ENCODE measurements around the gene NEMP1.
"Not testable (repeated sequence)": the region's sequence is repeated elsewhere in the genome, so short reads cannot be mapped to it uniquely, and the experiment has no call there.

Gene NEMP1

GRCh38 chr12:57090924-57091637 is 12.5 kb upstream of the NEMP1 start:
- DNase-seq (ENCODE audit: low read depth), result no peak

GRCh38 chr12:57090490-57090889 is 11.9 kb upstream of the NEMP1 start:
- no peak for DNase-seq (ENCODE audit: low read depth)

- DNase-seq (ENCODE audit: low read depth), result no peak
These were observed 11.0 kb upstream of the NEMP1 start for GRCh38 chr12:57089271-57090245.

GRCh38 chr12:57088354-57089270 is 10.0 kb upstream of the NEMP1 start, which contains the start of gene NAB2:
NAB2 (plus strand) TSS chr12:57089114; CDS start chr12:57089272, 158 bp downstream.
- DNase-seq (ENCODE audit: low read depth), result peak; percentile 81

- DNase-seq (ENCODE audit: low read depth), result peak; percentile 74
These were observed 9.2 kb upstream of the NEMP1 start for GRCh38 chr12:57087691-57088353.

- DNase-seq (ENCODE audit: low read depth), result peak; percentile 93
These were observed 8.6 kb upstream of the NEMP1 start for GRCh38 chr12:57087010-57087690.

GRCh38 chr12:57086493-57087009 is 8.0 kb upstream of the NEMP1 start:
- DNase-seq (ENCODE audit: low read depth), result peak; percentile 51

- DNase-seq (ENCODE audit: low read depth), result no peak
These were observed 7.5 kb upstream of the NEMP1 start for GRCh38 chr12:57085999-57086492.

GRCh38 chr12:57080855-57081254 is 2.3 kb upstream of the NEMP1 start:
- no peak for DNase-seq (ENCODE audit: low read depth)

- no peak for DNase-seq (ENCODE audit: low read depth)
These were observed 1.2 kb upstream of the NEMP1 start for GRCh38 chr12:57079821-57080220.

GRCh38 chr12:57073566-57074450 is 4.8 kb downstream of the NEMP1 start:
- not testable (repeated sequence) for DNase-seq (ENCODE audit: low read depth)

GRCh38 chr12:57072661-57073060 is 5.9 kb downstream of the NEMP1 start:
- DNase-seq (ENCODE audit: low read depth), result no peak

GRCh38 chr12:57069523-57069922 is 9.1 kb downstream of the NEMP1 start:
- DNase-seq (ENCODE audit: low read depth), result no peak

- DNase-seq (ENCODE audit: low read depth), result no peak
These were observed 12.3 kb downstream of the NEMP1 start for GRCh38 chr12:57066245-57066644.

GRCh38 chr12:57063991-57064685 is 14.5 kb downstream of the NEMP1 start:
- DNase-seq (ENCODE audit: low read depth), result peak; percentile 24

GRCh38 chr12:57058454-57058853 is 20.1 kb downstream of the NEMP1 start:
- no peak for DNase-seq (ENCODE audit: low read depth)

GRCh38 chr12:57057067-57057751 is 21.4 kb downstream of the NEMP1 start:
- DNase-seq (ENCODE audit: low read depth), result no peak

- DNase-seq (ENCODE audit: low read depth), result no peak
These were observed 22.8 kb downstream of the NEMP1 start for GRCh38 chr12:57055824-57056223.

Measured in activated T-helper 9 cell treated with anti-CD3 and anti-CD28 coated beads, Interleukin-2, amount 50 U/mL, for 16 hours (primary cell).